Measurements from ENCODE around the gene HERC2. TPM values are rescaled to one million over a fixed set of nuclear protein-coding genes. Genes with fewer than 3 reads are reported as not detected.

HERC2 gene
- total and polyA plus RNA-seq, 9 of the 15 experiments (the other 6 are each of a cell fraction or from before 2014, with no cell fraction given) = 10.6 to 84.0 (median 42.6) TPM

- H3K9me1 ChIP-seq (ENCODE audit: control insufficient read depth, insufficient read depth, low read length) = no peaks in the 10 kb centered on the region
- ATAC-seq (no peak), DNase-seq (ENCODE audit: extremely low read depth in 1 of 4, low spot score in 3 of 4) (no peak), FAIRE-seq (no peak)
- POLR2A ChIA-PET = no interaction called here
- 93% methylated on average over 13 of the region's 13 CpGs for WGBS (ENCODE audit: insufficient coverage, low coverage, missing lambda C conversion rate)
- no peak overlapping the region for H2AFZ ChIP-seq (ENCODE audit: low read depth, low read length)
- peaks cover 83% of the 10 kb centered on the region for H3K36me3 ChIP-seq (ENCODE audit: control insufficient read depth, insufficient read depth, low read length)
- CTCF ChIA-PET (ENCODE audit: low intra/inter-chr PET ratio) = no interaction called here
- no peaks in the 10 kb centered on the region for H3K9me3 ChIP-seq (replicated peaks; ENCODE audit: control insufficient read depth, insufficient read depth, low read depth, low read length)
- H3K27ac ChIP-seq (ENCODE audit: extremely low read depth, low read depth, low read length) = no peak overlapping the region
- BruUV-seq (replicated peaks) = no TSS peak
- H3K27me3 ChIP-seq (ENCODE audit: control insufficient read depth in 2 of 2, insufficient read depth in 2 of 2, low read length in 2 of 2) = no peaks in the 10 kb centered on the region
- H3K4me2 ChIP-seq (ENCODE audit: insufficient read depth, low read length) = no peak overlapping the region
- H3K4me1 ChIP-seq (replicated peaks in 1 of 2; ENCODE audit: control insufficient read depth in 2 of 2, insufficient read depth in 2 of 2, low read length in 2 of 2) = no peaks in the 10 kb centered on the region
- no peaks in the 10 kb centered on the region; the same call in 2 of the 3 replicates for H3K79me2 ChIP-seq (ENCODE audit: control insufficient read depth, insufficient read depth, low read length)
- H3K4me3 ChIP-seq = no peak overlapping the region
- in situ Hi-C loops (cut with MboI) = no loop called here
- H3K9ac ChIP-seq (ENCODE audit: insufficient read depth in 1 of 2, low read depth in 2 of 2, low read length in 2 of 2) = peak overlapping the region in 1 of 2 experiments; percentile 26; a peak in 1 of 4 replicates
- H4K20me1 ChIP-seq (replicated peaks; ENCODE audit: control insufficient read depth, insufficient read depth, low read length) = no peaks in the 10 kb centered on the region; the same call in 1 of the 2 replicates
- intact Hi-C loops (cut with micrococcal nuclease) = no loop called here
- TF ChIP-seq ZNF253 (CRISPR knock-in tag; conservative IDR thresholded peaks at IDR 0.05) (no peak), RBM17 (IDR thresholded peaks at IDR 0.05; ENCODE audit: borderline replicate concordance, low read depth, low read length) (no peak), CUX1 (CRISPR knock-in tag; IDR thresholded peaks at IDR 0.05) (no peak), ZNF445 (CRISPR knock-in tag; IDR thresholded peaks at IDR 0.05; ENCODE audit: low read depth) (no peak), ZNF518B (CRISPR knock-in tag; IDR thresholded peaks at IDR 0.05) (no peak), SRSF7 (optimal IDR thresholded peaks at IDR 0.05; ENCODE audit: low read depth, low read length) (no peak), POLR3A (IDR thresholded peaks at IDR 0.05; ENCODE audit: borderline replicate concordance, extremely low read depth, insufficient read depth, insufficient read length) (no peak), ZNF217 (CRISPR knock-in tag; IDR thresholded peaks at IDR 0.05) (no peak), JUN (IDR thresholded peaks at IDR 0.05; ENCODE audit: borderline replicate concordance, low read depth, low read length) (no peak), JUN (CRISPR knock-in tag; IDR thresholded peaks at IDR 0.05; ENCODE audit: borderline replicate concordance) (no peak), ZFX (CRISPR knock-in tag; IDR thresholded peaks at IDR 0.05) (no peak), MCM2 (IDR thresholded peaks at IDR 0.05; ENCODE audit: low read depth) (no peak), TCFL5 (CRISPR knock-in tag; conservative IDR thresholded peaks at IDR 0.05) (no peak), FOXP1 (CRISPR knock-in tag; IDR thresholded peaks at IDR 0.05) (no peak)
Measured at GRCh38 chr15:28131400-28131799, 190.6 kb downstream of the HERC2 start.
